Iris pigment epithelial cell (primary cell): ENCODE measurements around the gene TRMT1.

Experiments used
- DNase-seq: peaks from one replicate; pipeline ENCODE4 v3.0.0-alpha.2; 2011; ENCODE audit warnings: low read depth

Gene TRMT1

DNA sequence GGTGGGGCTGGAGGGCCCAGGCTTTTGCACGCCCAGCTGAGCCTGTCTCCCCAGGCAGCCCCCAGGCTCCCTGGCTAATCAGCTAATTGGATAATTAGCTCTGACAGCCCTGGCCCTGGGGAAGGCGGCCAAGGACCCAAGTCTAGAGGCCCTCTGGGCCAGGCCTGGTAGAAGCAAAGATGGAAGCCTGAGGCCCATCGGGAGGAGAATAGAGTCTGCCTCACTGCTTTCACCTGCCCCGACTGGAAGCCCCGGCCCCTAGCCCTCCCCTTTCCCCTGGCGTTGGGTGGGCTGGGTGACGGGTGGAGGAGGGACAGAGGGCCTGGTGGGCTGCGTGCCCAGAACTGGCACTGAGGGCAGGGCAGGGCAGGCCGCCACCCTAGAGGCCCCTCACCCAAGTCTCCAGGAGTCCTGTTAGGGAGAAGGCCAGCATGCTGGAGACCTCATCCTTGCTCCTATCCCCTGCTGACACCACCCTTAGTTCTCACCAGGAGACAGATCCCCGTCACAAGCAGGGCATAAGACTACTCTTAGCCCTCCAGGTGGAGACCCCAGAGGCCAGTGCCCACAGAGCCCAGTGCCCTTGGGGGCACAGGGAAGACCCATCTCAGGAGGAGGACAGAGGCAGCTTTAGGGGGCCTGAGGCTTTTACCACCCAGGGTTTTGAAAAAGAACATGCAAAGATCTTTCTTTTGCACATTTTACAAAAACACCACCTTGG, 25.9 kb downstream of the TRMT1 start:
- DNase-seq: no peak

DNA sequence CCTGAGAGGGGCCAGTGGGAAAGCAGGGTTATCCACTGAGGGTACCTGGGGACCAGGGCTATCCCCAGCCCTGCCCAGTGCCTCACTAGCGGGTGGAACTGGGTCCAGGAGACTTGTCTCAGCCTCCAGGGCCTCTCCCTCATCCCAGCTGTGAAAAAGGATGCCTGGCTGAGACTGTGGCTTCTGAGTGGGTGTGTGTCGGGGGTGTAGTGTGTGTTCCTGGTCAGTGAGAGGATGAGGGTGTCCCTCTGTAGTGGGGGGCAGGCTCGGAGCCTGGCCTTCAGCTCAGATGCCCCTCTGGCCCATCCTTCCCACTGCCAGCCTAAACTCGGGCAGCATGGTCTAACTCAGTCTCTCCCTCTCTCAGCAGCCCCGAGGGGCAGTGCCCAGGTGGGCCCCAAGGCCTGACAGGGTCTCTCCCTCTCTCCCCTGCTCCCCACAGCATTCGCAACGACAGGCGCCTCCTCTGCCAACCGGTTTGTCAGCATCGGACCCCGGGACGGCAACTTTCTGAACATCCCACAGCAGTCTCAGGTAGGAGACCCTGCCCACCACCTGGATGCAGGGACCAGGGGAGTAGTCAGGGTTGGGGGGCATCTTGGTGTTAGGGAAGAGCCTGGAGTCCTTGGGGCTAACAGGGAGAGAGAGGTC, 26.6 kb downstream of the TRMT1 start:
- no peak for DNase-seq

DNA sequence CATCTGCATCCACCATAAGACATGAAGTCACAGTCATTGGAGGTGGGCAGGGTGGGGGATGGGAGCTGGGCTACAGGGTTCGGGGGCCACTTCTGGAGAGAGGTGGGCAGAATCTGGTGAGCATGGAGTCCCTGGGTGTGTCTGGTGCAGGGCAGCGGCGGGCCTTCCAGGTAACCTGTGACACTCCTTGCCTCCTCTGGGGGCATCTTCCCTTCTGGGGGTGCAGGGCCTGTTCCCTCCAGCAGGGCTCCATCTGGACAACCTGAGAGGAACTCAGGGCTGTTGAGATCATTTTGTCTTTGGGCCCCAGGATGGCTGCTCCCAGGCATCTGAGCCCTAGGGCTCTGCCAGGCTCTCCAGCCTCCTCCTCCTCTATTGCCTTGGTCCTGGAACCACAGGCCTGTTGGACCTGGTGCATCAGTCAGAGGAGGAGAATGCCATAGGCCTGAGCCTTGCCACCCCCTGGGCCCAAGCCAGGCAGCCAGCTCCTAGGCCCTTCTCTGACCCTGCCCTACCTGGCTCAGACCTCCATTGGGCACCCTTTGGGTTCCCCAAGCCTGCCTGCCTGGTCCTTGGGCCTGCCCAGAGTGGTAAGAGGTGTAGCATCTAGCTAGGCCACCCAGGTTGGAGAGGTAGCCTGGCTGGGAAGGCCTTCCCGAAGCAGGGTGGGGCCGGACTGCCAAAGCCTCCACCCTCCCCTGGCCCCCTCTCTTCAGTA, 27.2 kb downstream of the TRMT1 start:
- DNase-seq: no peak

DNA sequence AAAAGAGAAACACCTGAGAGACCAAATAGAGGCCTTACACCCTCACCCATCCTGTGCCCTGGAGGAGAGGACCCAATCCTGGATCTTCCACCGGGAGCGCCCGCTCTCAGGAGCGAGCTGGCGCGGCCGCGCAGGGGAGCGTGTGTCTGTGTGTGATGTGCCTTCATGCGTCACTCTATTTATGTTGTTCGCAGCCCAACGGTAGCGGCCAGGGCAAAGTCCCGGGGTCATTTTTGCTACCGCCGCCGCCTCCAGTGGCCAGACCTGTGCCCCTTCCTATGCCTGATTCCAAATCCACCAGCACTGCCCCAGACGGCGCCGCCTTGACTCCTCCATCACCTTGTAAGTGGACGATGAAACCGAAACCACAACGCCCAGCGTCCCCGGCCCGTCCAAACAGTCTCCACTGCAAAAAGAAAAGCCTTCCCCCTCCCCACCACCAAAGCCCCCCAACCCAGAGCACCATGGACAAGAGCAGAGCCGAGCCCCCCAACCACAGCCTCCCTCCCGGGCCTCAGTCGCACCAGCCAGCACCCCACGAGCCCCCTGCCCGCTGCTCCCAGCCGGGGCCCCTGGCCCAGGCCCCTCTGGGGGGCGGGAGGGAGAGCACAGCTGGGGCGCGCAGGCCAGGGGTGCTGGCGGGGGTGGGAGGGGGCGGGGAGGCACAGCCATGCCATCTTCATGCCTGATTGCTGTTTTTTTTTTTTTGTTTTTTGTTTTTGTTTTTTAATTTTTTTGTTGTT, 28.6 kb downstream of the TRMT1 start:
- no peak for DNase-seq

- DNase-seq: no peak
Measured at GRCh38 chr19:13087295-13087694, 29.2 kb downstream of the TRMT1 start.

DNA sequence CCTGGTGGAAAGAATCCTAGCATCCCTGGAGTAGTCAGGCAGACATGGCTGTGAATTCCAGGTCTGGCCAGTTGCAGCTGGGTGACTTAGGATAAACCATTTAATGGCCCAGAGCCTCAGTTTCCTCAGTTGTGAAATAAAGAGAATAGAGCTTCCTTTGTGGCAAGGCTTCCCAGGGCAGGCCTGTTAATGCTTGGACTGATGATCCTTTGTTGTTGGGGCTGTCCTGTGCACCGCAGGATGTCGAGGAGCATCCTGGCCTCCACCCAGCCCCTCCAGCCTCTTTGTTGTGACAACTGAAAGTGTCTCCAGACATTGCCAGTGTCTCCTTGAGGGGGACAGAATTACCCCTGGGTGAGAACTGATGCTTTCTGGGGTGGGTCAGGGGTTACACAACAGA, 30.2 kb downstream of the TRMT1 start:
- no peak for DNase-seq

- no peak for DNase-seq
Measured at GRCh38 chr19:13085666-13086065, 30.9 kb downstream of the TRMT1 start.

- no peak for DNase-seq
Measured at GRCh38 chr19:13083627-13084026, 32.9 kb downstream of the TRMT1 start.

- DNase-seq: no peak
Measured at GRCh38 chr19:13083008-13083404, 33.5 kb downstream of the TRMT1 start.

- peak; percentile 63 for DNase-seq
Measured at GRCh38 chr19:13082192-13083007, 34.1 kb downstream of the TRMT1 start.

DNA sequence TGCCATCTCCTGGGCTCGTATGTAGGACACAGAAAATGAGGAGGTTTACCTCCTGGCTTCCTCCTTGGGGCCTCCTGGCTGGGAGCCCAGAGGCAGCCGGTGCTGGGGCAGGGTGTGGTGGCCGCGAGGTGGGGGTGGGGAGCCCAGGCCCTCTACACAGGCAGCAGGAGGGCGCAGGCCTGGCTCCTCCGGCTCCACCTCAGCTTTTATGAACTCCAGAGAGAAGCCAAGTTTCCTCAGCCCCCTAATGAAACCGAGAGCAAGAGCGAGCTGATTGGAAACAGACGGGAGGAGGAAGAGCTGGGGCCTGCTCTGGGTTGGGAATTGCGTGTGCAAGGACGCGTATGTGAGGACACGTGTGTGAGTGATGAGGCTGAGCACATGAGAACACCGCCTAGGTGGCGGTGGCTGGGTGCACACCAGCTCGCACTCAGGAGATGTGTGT, 37.0 kb downstream of the TRMT1 start:
- peak; percentile 54 for DNase-seq

DNA sequence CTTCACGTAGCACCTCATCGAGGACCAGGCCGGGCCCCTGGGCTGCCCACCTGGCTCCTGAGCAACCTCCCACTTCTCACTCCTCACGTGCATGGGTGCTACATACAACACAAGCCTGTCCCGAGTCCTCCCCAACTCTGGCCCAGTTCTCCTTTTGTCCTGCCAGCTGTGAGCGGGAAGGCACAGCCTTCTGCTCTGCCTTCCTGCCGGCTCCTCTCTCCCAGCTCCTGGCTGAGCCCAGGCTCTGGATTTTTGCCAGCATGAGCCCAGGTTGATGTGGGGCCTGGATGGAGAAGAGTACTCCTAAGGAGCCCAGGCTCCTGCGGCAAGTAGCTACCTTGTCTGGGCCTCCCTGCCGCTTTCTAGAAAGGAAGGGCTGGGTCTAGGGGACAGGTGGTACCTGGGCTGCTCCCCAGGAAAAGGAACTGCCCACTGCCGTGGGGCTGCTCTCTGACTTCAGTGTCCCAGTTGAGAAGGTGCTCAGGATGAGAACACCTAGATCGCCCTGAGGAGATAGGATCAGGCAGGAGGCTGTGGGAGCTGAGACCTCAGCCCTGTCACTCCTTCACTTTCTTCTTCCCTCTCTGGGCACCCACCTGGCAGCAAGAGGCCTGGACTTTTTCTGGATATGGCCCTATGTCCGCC, 37.5 kb downstream of the TRMT1 start:
- DNase-seq: no peak

GRCh38 chr19:13078381-13078780, 38.2 kb downstream of the TRMT1 start:
- no peak for DNase-seq

- DNase-seq: no peak
Measured at GRCh38 chr19:13077240-13077639, 39.3 kb downstream of the TRMT1 start.

DNA sequence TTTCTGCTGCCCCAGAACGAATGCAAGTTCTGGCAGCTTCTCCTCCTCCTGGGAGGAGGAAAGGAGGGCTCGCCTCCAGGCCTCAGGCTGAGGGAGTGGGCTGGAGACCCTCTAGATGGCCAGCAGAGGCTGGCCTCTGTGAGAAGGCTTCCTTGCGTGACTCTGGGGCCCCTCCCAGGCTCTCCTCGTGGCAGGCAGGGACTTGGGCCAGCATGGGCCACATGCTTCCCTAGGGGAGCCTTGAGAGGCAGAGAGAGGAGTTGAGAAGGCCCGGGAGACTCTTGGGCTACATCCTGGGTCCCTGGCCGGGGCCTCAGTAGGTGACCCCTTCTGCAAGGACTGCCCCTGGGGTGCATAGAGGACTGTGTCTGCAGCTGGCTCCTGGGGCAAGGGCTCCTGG, 39.8 kb downstream of the TRMT1 start:
- no peak for DNase-seq

GRCh38 chr19:13076320-13076719, 40.2 kb downstream of the TRMT1 start:
- DNase-seq: no peak

DNA sequence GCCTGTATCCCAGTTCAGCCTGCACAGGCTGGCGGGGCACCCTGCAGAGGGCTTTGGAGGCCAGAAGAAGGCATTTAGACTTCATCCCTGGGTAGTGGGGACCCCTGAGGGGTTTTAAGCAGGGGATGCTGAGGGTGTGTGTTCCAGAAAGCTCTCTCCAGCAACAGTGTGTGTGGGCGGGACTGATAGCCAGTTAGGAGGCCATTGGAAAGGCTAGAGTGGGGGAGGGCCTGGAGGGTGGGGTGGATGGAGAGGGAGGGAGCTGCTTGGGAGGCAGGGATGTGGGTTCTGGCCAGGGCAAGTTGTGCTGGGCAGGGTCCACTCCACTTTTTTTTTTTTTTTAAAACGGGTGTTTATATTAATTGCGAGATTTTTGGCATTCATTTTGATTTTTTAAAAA, 42.2 kb downstream of the TRMT1 start:
- no peak for DNase-seq

- DNase-seq: no peak
Measured at GRCh38 chr19:13073263-13073662, 43.3 kb downstream of the TRMT1 start.

DNA sequence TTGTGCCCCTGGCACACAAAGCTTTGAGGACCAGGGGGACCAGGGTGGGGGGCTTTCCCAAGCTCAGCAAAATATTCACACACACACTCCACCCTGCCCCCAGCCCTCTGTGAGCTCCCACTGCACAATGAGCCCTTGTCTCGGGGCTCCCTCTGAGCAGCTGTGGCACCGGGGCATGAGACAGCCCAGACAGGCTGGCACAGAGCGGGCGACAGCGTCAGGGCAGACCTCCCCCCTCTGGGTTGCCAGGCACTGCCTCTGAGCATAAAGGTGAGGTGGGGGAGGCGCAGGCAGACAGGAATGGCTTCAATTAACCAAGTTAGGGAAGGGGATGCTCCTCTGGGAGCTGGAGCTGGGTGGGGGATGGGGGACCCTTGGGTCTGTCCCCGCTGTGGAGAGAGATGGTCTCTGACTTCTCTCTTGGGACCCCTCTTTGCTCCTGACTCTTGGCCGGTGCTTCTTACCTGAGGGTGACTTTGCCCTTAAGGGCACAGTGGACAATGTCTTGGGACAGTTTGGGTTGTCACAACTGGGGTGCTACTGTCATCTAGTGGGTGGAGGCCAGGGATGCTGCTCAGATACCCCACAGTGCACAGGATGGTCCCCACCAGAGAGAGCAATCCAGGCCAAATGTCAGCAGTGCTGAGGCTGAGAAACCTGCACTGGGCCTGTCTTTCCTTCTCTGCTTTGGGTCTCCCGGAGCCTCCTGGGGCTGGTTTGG, 44.2 kb downstream of the TRMT1 start:
- DNase-seq: no peak

GRCh38 chr19:13071444-13072187, 44.9 kb downstream of the TRMT1 start:
- DNase-seq: no peak
